Measurements from ENCODE around the gene DGKD. TPM values are rescaled to one million over a fixed set of nuclear protein-coding genes. Genes with fewer than 3 reads are reported as not detected.
A peak's percentile ranks its signal among the peaks of the same experiment; 100 is the strongest.

DGKD gene
- total RNA-seq, 1 experiment from 2014 or later, result 41.4 TPM

- H3K9me3 Mint-ChIP-seq, result peaks cover 25% of the 10 kb centered on the region
- H3K27ac Mint-ChIP-seq, result no peak overlapping the region
- POLR2A ChIA-PET, result no interaction called here
- ATAC-seq, result no peak
- no peak overlapping the region for H3K4me3 Mint-ChIP-seq
- CTCF ChIA-PET, result interaction anchor here (1.5 kb wide), 1 partner anchor 35 kb away, joined by 4 read pairs; no protein-coding TSS in a partner anchor
- no peak for DNase-seq (ENCODE audit: low spot score)
- H3K27me3 Mint-ChIP-seq (ENCODE audit: low read depth), result no peaks in the 10 kb centered on the region
- no peak for TF ChIP-seq ATF6 (CRISPR knock-in tag; IDR thresholded peaks at IDR 0.05)
- no peak for TF ChIP-seq MAX (CRISPR knock-in tag; IDR thresholded peaks at IDR 0.05)
- TF ChIP-seq ATF2 (CRISPR knock-in tag; IDR thresholded peaks at IDR 0.05; ENCODE audit: borderline replicate concordance, low read depth), result no peak
- TF ChIP-seq NR2C2 (CRISPR knock-in tag; IDR thresholded peaks at IDR 0.05), result no peak
- no peak for TF ChIP-seq IRF1 (CRISPR knock-in tag; IDR thresholded peaks at IDR 0.05)
- TF ChIP-seq NFYB (CRISPR knock-in tag; conservative IDR thresholded peaks at IDR 0.05; ENCODE audit: low read depth), result no peak
- no peak for TF ChIP-seq GRHL2 (CRISPR knock-in tag; IDR thresholded peaks at IDR 0.05; ENCODE audit: insufficient replicate concordance, severe bottlenecking)
- no peak for TF ChIP-seq SP1 (CRISPR knock-in tag; conservative IDR thresholded peaks at IDR 0.05)
- TF ChIP-seq RELA (CRISPR knock-in tag; IDR thresholded peaks at IDR 0.05; ENCODE audit: borderline replicate concordance), result no peak
- no peak for TF ChIP-seq ZNF219 (CRISPR knock-in tag; IDR thresholded peaks at IDR 0.05; ENCODE audit: borderline replicate concordance)
- TF ChIP-seq CREB1 (CRISPR knock-in tag; IDR thresholded peaks at IDR 0.05), result no peak
- no peak for TF ChIP-seq ZNF671 (CRISPR knock-in tag; IDR thresholded peaks at IDR 0.05)
- no peak for TF ChIP-seq ZNF423 (CRISPR knock-in tag; IDR thresholded peaks at IDR 0.05)
- H3K4me1 Mint-ChIP-seq, result peaks cover 10% of the 10 kb centered on the region
- peaks cover 28% of the 10 kb centered on the region for H3K36me3 Mint-ChIP-seq
Measured at GRCh38 chr2:233407771-233408181, 53.5 kb downstream of the DGKD start.

GRCh38 chr2:233408366-233409285 lies 54.3 kb downstream of the DGKD start:
- ChIA-PET POLR2A (no interaction called here), CTCF (interaction anchor here (1.5 kb wide), 1 partner anchor 34 kb away, joined by 4 read pairs; no protein-coding TSS in a partner anchor)
- no peak for ATAC-seq
- peaks cover 28% of the 10 kb centered on the region for H3K36me3 Mint-ChIP-seq
- no peak for DNase-seq (ENCODE audit: low spot score)
- TF ChIP-seq TEAD4 (CRISPR knock-in tag; IDR thresholded peaks at IDR 0.05) (no peak), IRF2 (CRISPR knock-in tag; IDR thresholded peaks at IDR 0.05; ENCODE audit: borderline replicate concordance, low read depth) (no peak)
- H3K4me1 Mint-ChIP-seq, result peaks cover 10% of the 10 kb centered on the region
- H3K27me3 Mint-ChIP-seq (ENCODE audit: low read depth), result no peaks in the 10 kb centered on the region
- H3K9me3 Mint-ChIP-seq, result peaks cover 28% of the 10 kb centered on the region
- H3K4me3 Mint-ChIP-seq, result no peak overlapping the region
- H3K27ac Mint-ChIP-seq, result peak overlapping the region; percentile 37

- Mint-ChIP-seq H3K27ac (0 out of 2 replicates have a peak overlapping the region, but pooled peaks have one; percentile 12), H3K4me1 (peaks cover 8% of the 10 kb centered on the region), H3K9me3 (peaks cover 28% of the 10 kb centered on the region), H3K4me3 (no peak overlapping the region), H3K36me3 (peaks cover 27% of the 10 kb centered on the region), H3K27me3 (ENCODE audit: low read depth) (no peaks in the 10 kb centered on the region)
- DNase-seq (ENCODE audit: low spot score) (no peak), ATAC-seq (0 out of 2 replicates have a peak, but pooled peaks have one; percentile 30)
- ChIA-PET POLR2A (no interaction called here), CTCF (interaction anchor here (1.2 kb wide), 1 partner anchor 34 kb away, joined by 4 read pairs; no protein-coding TSS in a partner anchor)
- TF ChIP-seq HMGA2 (CRISPR knock-in tag; IDR thresholded peaks at IDR 0.05) (no peak), AFF4 (CRISPR knock-in tag; IDR thresholded peaks at IDR 0.05; ENCODE audit: borderline replicate concordance) (no peak)
Measured at GRCh38 chr2:233409286-233409991, 55.1 kb downstream of the DGKD start.
